HG03108 (cell line): ENCODE measurements around the gene RNASE8.
A peak's percentile ranks its signal among the peaks of the same experiment; 100 is the strongest.

Experiments used
- ATAC-seq: cut with Tn5 transposase; IDR thresholded peaks from one replicate; pipeline ENCODE4 v1.9.1; 2021; ENCODE audit warnings: moderate library complexity; ENCODE audit not compliant: unreplicated experiment

RNASE8 gene

DNA sequence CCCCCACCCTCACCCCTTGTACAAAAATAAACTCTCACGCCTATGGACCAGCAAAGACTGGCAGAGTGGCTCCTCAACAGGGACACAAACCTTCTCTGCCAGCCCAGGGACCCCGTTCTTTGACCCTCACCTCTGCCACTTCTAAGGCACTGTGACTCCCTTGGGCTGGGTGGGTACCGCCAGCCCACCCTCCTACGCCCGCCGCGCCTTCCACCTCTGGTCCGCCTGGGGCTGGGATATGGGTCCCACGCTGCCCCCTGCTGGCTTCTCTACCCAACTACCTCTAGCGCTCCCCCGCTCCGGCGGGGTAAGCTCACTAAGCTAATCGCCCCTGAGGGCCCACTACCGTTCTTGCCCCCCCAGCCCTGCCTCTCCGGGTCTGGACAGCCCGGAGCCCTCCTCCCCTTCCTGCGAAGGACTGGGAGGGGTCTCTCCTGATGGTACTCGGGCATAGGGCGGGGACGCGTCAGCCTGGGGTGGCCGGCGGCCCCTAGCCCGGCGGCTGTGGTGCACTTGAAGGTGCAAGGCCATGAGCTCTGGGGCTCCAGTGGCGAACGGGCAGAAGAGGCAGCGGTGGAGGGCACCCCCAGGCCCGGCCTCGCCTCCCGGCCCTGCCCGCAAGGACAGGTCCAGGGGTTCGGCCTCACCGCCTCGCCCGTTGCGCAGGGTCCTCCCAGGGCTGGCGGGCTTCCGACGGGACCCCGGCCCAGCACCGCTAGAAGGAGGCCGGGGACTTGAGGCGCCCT is 32.7 kb downstream of the RNASE8 start:
- ATAC-seq = no peak

DNA sequence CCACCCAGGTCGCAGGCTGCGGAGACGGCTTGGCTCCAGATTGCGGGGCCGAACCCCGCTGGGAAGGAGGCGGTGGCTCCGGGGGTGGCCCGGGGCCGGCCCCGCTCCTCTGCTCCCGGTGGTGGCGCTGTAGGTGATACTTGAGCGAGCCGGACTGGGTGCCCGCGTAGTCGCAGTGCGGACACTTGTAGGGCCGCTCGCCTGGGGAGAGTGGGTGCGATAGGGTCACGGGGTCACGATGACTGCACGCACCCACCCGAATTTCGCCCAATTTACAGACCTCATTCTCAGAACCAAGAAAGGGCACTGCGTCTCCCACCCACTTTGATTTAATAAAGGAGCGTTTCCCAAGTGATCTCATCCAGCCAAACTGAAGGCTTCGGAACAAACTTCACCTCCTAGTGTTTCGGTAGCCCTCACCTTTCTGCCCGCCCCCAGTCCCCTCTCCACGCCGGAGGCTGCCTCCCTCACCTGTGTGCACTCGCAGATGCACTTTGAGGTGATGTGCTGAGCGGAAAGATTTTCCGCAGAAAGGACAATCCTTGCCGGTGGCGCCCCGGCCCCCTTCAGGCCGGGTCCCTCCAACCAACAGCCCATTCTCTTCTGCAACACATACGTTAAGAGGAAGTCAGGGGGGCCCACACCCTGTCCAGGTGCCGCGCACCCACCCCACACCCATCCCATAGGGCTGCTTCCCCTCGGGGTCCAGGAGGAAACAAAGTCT is 33.5 kb downstream of the RNASE8 start:
- ATAC-seq = no peak

GRCh38 chr14:21091821-21092272 is 34.2 kb downstream of the RNASE8 start:
- ATAC-seq = no peak

GRCh38 chr14:21092273-21093011 is 34.8 kb downstream of the RNASE8 start:
- peak; percentile 77 for ATAC-seq

DNA sequence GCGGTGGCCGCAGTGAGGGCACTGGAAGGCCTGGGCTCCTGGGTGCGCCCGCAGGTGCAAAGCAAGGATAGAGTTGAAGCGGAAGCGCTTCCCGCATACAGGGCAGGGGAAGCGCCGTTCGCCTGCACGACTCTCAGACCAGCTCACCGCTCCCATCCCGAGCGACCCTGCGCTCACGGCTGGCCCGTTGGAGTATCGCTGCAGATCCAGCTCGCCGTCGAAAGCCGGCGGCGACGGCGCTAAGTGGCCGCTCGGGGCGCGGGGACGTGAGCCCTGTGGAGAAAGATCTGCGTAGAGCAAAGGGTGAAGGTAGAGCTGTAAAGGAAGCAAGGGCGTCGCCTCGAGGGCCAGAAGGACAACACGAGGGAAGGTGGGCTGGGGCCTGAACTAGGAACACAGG is 35.4 kb downstream of the RNASE8 start:
- ATAC-seq = no peak

DNA sequence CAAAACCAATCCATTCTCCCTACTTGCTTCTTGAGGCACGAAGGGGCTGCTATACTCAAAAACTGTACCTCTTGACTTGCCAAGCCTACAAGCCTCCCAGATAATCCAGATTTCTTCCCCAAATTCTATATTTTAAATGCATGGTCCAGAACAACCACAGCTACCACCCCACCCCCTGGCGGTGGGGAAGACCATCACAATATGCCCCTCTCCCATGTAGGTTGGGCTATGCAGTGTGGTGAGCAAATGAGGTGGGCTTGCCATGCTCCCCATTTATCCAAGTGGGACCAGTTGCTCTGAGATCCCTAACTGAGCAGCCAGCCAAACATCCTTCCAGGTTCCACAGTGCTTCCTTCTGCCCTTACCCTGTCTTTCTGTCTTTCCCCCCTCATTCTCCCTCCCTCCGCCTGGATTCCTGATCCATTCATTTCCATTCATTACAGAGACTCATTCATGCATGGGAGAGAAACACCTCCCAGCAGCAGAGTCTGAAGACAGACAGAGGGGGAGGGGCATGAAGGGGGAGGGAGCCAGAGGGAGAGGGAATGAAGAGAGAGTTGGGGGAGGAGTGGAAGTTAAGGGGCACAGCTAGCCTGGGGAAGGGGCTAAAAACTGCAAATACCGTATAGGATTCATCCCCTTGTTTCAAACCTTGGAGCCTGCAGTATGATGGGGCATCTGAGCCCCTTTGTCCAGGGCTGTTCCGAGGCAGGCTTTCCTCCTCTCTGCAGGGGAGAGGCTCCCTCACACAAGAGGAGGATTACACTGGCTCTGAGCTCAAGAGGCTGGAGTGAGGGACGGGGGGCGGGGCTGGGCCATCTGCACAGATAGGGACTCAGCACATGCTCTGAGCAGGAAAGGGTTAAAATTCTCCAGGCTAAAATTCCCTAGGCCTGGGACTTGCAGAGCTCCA is 36.4 kb downstream of the RNASE8 start:
- no peak for ATAC-seq

DNA sequence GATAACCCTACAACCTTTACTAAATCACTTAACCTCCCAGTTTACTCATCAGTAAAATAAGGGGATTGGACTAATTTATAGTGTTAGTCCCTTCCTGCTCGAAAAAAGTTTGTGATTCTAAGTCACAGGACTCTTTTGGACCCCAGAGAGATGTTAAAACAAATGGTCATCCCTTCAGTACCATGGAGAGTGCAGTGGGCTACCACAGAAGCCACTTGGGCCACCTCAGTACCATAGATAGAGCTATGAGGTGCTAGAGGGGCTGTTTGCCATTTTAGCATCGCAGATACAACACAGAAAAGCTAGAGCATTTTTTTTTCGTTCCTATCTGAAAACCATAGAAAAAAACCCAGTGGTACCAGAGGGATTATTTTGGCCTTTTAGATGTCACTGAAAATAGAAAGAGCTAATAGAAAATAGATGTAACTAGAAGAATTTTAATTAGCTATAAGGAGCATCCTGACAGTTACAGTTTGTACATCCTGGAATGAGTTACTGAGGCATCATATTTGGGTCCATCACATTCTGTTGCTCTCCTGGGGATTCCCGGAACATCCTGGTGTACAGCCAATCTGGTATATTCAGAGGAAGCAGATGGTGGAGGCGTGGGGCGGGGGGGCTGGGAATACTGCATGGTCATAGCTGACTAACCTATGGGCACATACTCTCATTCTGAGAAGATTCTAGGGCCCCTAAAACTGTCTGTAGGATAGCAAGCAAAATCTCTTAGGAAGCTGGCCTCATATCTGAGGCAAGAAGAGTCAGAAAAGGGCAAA is 38.0 kb downstream of the RNASE8 start:
- no peak for ATAC-seq

GRCh38 chr14:21096438-21096837 is 38.8 kb downstream of the RNASE8 start:
- no peak for ATAC-seq

DNA sequence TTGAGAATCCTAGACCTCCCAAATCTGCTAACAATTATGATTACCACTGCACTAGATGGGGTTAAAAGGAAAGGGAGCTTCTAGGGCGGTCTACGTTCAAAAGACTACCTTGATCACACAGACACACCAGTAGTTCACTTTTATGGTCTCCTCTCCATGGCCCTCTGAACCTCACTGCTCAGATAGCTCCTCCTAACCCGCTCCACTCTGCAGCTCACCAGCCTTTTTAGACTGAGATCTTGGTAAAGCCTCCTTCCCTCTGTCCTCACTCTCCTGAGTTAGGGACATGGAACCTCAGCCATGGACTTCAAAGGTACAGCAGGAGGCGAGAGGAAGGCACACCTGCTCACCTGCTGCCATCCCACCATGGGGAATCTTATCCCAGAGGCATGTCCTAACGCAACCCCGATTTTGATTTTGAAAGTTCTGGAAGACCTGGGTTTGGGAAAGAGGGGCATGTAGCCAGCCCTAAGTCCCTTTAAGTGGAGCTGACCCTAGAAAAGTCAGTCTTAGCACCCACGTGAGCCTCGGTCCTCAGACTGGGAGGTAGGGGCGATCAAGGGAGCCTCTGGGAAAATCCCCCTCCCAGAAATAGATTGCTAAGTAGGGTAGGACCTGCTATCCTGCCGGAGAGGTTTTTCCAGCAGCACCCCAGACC is 39.5 kb downstream of the RNASE8 start:
- no peak for ATAC-seq

GRCh38 chr14:21097636-21098075 is 40.0 kb downstream of the RNASE8 start:
- ATAC-seq = no peak

DNA sequence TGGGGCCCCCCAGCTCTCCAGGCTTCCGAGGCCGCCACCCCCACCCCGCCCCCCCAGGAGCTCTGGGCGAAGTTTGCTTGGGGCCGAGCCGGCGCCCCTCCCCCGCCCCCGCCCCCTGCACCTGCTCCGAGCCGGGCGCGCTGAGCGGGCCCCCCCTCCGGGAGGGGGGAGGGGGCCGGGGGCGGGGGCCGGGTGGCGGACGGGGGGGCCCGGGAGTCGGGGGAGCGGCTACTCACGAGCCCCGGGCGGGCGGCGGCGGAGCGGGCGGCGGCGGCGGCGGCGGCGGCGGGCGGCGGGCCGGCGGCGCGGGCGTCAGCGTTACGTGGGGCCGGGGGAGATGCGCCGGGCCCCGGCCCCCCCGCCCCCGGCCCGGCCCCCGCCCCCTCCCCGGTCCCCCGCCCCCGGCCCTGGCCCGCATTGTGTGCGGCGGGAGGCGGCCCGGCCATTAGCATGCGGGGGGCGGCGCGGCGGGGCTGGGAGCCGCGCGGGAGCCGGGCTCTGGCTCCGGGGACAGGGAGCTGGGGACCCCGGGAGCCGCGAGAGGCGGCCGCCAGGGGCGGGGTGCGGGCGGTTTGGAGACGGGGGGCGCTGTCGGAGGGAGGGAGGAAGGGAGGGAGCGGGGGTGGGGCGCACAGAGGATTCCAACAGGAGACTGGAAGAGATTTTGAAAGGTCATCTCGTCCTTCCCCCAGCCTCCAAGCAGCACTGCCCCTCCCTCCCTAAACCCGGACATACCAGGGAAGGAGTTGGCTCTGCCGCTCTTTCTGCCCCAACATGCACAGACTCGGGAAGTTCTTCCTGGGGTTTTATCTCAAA is 40.7 kb downstream of the RNASE8 start, which contains the start of gene ZNF219:
ZNF219 (minus strand) TSS at position 580 of the 816 bp plus-strand sequence. CDS start 5,064 bp downstream, outside the sequence.
- no peak for ATAC-seq

- no peak for ATAC-seq
Measured at GRCh38 chr14:21098892-21099595, 41.4 kb downstream of the RNASE8 start.

- ATAC-seq = no peak
Measured at GRCh38 chr14:21099596-21099985, 42.0 kb downstream of the RNASE8 start.

DNA sequence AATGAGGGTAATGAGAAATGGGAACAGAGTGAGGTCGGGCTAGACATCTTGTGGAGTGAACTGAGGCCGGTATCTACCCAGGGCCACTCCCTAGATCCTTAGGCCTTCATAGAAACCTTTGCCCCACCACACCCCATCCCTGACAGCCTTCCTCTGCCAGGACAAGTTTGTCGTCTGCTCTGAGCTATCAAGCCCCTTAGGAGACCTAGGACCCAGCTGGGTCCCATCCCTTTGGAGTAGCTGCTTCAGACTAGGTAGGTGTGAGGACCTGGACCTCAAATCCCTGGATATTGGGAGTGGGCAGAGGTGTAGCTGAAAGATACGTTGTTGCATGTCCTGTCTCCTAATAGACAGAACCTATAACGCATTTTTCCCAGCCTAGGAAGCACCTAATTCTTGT is 43.3 kb downstream of the RNASE8 start, which contains the start of gene TMEM253:
TMEM253 (plus strand) TSS at position 136 of the 400 bp plus-strand sequence. CDS start 278 bp downstream, outside the sequence.
- ATAC-seq = no peak

DNA sequence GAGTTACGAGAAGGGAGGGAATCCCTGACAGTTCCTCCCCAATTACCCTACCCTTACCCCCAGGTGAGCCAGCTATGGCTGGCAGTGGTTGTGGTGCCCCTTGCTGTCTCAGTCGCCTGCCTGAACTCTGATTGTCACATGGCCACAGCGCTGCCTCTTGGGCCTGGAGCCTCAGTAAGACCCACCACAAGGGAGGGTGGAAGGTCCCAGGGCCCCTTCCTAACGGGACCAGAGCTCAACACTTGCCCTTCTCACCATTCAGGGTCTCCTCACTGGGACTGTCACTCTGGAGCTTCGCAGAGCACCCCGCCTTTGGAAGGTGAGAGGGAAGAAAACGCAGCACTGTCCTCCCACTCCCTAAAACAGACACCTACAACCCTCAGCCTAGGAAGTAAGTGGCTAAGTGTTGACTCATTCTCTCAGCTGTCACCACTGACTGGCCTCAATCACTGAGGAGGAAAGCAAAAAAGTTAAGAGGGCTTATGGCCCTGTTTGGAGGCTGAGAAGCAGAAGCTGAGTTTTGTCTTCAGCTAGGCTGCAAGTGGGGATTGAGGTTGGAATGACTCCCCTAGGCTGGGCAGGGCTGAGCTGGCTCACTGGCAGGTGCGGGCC is 44.3 kb downstream of the RNASE8 start:
- no peak for ATAC-seq

DNA sequence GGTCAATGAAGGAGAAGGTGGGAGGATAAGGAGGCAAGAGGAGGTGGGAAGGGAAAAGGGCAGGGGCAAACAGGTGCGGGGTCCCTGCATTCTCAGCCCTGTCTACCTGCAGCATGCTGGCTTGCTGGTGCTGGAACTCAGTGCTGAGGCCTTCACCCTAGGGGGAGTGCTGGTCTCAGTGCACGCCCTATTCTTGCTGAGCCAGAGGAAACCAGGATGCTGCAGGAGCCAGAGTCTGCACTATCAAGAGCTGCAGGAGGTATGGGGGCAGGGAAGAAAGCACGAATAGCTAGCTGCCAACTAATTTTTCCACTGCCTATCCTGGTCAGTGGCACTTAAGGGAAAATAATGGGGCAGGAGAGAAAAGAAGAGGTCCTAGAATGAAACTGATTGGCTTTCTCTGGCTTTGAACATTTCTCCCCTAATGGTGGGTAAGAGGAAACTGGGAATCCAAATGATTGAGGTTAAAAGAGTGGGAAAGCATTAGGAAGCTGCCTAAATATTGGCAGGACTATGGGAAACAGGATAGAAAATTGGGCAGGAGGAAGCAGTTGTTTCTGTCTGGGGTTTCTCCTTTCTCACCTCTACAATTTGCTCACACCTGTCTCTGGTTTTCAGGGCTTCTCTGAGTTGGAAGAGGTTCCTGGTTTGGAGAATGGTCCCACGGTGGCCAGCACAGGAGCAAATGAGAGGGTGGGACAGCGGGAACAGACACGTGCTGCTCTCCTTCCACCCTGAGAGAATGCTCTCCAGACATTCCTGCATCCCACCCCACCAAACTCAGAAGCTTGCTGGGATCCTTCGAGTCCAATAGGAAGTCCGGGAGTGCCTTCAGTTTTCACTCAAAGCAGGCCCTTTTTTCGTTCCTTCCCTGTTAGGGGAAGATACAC is 45.1 kb downstream of the RNASE8 start:
- ATAC-seq = no peak
